GM19468 (cell line): Measurements from ENCODE around the gene TSPOAP1.

Experiments used
- ATAC-seq: cut with Tn5 transposase; IDR thresholded peaks from one replicate; pipeline ENCODE4 v1.9.1; 2021; ENCODE audit warnings: mild to moderate bottlenecking, moderate library complexity, moderate number of reproducible peaks; ENCODE audit not compliant: unreplicated experiment; ENCODE audit errors: extremely low read depth

The TSPOAP1 gene

DNA sequence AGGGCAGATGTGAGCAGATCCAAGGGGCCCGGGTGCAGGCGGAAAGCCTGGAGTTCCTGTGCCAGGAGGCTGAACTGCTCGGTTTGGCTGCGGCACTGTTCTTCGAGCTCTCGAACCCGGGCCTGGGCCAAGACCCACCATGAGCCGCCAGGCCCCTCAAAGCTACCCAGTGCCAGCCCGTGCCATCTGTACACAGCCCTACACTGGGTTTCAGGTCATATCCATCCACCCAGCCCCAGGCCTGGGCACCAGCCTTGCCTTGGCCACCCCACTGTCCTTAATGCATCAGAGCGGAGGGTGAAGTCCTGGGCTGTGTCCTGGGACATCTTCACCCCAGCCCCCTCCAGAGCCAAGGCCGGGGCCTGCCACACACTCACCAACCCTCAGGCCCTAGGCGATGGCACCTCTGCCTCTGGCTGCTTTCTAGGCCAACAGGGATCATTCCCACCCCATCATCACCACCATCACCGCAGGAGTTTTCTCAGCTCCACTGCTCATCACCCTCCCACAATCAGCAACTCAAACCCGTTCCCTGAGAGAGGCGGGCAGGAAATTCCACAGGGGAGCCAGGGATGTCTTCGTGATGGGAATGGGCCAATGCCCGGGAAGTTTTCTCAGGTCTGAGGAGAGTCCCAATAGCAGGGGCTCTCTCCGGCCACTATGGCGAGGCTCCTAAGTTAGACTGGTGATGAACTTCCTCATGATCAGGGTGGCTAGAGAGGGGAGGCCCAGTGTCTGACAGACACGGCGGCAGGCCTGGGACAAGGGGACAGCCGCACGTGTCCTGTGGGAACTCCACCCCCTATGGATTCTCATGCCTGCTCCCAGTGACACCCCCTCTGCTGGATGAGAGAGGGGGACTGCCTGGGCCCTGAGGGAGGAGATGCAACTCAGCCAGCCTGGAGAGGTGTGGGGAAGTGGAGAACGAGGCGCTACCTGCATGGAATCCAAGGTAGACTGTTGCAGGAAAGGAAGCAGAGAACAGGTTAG lies 9.1 kb downstream of the TSPOAP1 start:
- no peak for ATAC-seq

DNA sequence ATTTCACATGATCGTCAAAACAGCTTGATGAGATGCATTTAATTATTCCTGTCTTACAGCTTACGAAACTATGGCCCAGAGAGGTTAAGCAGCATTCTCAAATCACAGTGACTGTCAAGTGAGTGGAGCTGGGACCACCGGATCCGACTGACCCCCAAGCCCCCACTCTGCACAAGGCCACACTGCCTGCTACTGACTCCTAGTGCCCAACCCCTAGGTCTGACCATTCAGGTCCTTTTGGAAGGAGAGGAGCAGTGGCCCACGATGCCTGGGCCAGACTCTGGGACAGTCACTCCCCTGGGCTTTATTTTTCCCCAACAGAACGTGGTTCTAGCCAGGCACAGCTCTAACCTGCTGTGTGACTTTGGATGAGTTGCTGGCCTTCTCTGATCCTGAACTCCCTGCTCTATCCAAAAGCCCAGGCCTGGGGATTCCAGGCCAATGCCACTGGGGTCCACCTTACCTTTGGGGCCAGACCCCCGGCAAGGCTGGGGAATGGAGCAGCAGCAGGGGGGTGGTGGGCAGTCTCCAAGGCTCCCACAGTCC lies 9.9 kb downstream of the TSPOAP1 start:
- ATAC-seq: no peak

DNA sequence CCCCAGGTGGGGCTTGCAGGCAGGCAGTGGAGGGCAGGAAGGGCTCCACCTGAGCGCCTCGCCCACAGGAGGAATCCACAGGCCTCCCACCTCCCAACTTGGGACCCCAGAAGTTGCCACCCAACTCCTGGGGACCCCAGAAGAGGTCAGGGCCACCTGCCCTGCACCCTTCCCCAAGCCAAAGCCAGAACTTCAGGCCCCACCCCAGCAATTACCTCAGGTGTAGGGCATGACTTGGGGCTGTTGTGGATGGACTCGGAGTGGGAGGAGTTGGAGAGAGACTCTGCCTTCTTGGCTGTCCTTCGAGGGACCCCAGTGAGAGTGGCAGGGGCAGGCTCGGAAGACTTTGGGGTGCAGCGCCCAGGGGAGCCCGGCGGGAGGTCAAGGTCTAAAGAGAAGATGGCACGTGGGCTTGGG lies 10.5 kb downstream of the TSPOAP1 start:
- no peak for ATAC-seq

DNA sequence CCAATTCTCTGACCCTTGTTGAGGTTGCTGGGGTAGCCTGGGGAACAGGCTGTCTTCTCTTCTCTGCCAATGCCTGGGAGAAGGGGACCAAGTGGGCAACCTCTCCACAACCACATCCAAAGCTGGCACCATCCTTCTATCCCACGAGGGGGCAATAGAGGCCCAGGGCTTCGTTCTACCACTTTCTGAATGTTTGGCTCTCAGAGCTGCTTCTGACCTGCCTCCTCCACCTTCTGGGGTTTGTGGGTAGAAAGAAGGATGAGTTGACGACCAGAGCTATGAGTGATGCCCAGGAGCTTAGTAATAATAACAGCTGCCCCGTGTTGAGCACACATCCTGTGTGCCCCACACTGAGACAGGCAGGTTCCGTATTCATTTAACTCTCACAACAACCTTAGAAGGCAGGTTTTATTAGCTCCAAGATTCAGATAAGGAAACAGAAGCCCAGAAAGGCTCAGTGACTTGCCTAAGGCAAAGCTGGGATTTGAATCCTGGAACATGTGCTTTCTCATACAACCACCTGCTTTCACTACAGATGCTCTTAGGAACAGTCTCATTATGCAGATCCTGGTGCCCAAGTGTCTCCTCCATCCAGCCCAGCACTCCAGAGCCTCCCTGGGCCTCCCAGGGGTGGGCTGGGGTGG lies 11.1 kb downstream of the TSPOAP1 start:
- ATAC-seq: no peak

DNA sequence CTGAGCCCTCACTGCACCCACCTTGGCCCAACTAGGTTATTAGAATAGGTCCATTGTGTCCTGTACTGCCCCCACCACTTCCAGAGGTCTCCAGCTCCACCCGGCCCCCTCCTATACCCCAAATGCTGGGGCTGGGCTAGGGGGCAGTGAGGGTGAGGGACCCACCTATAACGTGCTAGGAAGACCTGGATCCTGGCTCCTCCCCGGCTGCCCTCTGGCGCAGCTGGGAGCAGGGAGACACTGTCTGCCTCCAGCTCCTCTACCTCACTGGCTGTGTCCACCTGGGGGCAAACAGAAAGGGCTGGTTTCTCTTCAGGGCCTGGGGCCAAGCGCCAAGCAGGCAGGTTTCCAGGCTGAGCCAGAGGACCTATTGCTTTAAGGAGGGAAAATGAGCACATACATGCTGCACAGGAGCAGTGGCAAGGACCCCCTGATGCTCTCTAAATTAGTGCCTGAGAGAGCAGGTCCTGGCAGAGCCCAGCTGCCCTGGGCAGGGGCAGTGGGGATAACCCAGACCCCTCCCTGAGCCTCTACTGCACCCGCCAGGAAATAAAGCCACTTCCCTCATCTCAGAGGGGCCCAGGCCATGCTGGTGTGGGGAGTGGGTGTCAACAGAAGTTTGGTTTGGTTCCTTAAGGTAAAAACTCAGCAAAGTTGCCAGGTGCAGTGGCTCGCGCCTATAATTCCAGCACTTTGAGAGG lies 12.2 kb downstream of the TSPOAP1 start:
- ATAC-seq: no peak

DNA sequence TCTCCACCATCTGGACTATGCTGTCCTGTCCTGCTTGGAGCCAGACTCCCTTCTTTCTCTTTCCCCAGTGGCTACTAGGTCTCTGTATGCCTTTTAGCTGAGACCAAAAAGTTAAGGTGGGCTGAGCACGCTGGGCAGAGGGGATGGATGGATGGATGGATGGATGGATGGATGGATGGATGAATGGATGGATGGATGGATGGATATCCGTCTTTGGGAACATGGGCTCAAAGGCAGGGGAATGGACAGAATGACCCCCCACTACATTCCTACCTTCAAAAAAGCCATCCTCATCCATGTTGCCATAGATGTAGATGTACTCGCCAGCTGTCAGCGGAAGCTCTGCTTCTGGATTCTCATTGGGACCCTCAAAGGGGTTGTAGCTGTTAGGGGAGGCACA lies 12.8 kb downstream of the TSPOAP1 start:
- no peak for ATAC-seq

DNA sequence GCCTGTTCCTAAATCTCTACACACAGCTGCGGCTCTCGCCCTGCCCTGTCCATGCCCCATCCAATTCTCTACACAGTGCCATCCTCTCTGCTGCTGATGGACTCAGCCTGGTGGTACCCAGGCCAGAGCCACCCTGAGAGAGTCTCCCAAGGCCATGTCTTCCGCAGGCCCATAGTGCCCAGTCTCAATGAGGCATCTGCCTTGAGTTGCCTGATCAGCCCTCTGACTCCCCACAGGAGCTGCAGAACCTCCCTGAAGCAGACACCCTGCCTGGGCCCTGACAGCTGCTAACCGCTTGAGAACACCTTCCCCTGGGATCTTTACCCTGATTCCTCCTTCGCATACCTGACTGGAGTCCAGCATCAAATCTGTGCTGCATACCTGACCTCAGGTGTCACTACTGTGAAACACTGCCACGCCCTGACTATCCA lies 13.3 kb downstream of the TSPOAP1 start:
- no peak for ATAC-seq

DNA sequence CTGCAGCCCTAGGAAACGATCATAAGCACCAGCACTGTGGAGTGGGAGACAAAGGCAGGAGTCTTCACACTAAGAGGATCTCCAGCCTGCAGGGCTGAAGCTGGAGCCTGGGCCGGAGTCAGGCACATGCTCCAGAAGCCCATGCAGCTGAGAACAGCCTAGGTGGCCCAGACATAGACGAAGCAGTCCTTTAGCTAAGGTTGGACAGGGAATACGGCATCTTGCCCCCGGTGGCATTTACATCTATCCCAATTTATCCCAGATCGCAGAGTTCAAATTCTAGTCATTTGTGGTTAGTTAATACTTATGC lies 13.9 kb downstream of the TSPOAP1 start:
- no peak for ATAC-seq

DNA sequence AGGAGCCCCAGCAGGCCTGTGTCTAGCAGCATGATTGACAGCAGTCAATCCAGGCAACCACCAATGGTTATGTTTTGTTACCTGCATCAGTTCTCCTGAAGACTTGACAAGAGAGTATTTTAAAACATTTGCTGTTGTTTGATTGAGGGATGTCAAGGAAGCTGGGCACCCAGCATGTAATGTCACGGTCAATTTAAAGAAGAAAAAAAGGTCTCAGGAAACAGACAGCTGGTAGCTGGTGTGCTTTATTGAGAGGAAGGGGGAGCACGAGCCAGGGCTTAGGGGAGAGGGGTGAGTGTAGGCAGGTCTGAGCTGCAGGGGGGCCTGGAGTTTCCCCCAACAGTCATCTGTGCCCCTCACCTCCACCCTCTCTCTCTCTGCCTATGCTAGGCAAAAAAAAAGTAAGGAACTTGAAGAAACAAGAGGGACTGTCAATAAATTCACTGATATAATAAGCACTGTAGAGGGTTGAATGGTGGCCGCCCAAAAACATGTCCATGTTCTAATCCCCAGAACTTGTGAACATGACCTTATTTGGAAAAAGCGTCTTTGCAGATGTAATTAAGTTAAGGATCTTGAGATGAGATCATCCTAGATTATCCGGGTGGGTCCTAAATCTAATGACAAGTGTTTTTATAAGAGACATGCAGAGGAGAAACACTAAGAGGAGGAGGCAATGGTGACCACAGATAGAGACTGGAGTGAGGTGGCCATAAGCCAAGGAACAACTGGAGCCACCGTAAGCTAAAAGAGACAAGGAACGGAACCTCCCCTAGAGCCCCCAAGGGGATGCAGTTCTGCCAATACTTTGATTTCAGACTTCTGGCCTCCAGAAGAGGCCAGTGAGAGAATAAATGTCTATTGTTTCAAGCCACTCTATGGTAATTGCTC lies 14.5 kb downstream of the TSPOAP1 start:
- ATAC-seq: no peak

DNA sequence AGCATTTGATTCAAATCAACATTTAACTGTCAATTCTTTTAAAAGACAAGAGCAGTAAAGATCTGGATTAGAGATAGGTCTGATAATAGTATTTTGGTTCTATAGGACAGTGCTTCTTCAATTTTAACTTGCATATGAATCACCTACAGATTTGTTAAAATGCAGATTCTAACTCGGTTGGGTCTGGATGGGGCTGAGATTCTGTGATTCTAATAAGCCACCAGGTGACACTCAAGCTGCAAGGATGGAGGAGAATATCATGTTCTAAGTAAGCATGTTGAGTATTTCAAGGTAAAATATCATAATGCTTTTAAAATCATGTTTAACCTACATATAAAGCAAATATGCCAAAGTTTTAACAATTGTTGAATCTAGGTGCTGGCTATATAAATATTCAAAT lies 15.8 kb downstream of the TSPOAP1 start:
- no peak for ATAC-seq

DNA sequence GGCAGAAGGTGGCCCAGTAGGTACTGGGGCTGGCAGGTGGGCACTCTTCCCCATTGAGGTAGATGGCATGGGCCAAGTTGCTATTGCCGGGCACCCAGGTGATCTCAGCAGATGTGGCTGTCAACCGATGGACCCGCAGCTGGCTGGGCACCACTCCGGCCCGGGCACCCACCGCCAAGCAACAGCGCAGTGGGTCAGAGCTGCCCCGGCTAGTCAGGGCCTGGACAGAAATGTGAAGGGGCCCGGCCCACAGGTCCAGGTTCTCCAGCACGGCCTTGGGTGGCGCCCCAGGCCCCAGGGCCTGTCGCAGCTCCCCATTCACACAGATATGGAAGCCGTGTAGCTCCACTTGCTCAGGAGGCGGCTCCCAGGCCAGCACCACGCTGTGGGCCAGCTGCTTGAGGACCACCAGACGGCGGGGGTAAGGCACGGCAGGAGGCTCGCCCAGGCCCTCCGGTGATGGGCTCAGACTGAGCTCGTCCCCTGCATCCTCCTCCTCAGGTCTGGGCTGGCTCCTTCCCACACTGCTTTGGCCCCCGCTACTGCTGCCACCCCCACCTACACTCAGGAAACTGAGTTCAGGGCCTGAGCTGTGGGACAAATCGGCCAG lies 16.5 kb downstream of the TSPOAP1 start:
- ATAC-seq: no peak

DNA sequence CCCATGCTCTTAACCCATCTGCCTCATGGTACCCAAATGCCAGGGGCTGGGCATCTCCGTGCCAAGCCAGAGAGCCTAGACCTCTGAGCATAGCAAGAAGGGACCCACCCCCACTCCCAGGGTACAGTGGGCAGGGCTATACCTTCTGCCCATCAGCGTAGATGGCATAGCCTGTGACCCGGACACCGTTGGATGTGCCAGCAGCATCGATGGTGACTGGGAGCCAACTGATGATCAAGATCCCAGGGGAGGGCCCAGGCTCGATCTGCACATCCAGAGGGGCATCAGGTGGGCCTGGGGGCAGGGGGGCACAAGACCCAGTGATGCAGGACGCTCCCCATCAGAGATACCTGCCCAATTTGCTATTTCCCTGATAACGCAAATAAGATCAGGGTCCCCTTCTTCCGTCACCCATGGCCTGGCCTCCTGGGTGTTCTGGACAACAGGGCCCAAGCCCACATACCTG lies 17.1 kb downstream of the TSPOAP1 start:
- ATAC-seq: no peak

DNA sequence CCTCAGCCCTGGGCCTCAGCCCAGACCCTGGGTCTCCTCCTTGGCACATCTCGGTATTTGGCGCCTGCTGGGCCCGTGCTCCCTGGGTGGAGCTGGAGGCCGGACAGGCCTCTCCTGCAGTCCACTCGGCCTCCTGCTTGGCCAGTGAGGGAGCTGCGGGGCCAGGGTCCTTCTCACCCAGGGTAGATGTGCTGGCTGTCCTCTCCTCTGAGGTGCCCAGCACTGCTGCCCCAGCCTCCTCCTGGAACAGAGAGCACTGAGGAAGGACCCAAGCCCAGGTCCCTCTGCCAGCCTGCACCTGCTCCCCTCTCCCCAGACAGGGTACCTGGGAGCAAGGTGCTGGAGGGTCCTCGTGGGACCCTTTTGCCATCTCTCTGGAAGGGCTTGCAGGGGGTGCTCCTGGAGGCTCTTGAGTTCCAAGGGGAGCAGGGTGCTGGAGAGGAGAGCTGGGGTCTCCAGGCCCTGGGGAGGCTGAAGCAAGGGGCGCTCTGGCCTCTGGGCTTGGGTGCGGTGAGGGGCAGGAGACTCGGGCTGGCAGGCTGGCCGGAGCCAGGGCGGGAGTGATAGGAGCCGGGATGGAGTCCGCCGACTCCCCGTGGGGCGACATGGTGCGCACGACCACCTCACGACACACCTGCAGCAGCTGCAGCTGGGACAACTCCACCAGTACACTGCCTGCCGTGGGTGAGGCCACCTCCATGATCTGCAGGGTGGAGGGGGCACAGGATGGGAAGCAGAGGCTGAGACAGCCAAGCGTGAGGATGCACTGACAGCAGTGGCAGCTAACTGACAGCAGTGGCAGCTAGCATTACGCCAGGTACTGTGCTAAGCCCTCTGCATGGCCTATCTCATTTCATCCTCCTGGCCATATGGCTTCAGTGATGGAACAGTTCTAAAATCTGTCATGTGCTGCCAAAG lies 17.8 kb downstream of the TSPOAP1 start:
- no peak for ATAC-seq

DNA sequence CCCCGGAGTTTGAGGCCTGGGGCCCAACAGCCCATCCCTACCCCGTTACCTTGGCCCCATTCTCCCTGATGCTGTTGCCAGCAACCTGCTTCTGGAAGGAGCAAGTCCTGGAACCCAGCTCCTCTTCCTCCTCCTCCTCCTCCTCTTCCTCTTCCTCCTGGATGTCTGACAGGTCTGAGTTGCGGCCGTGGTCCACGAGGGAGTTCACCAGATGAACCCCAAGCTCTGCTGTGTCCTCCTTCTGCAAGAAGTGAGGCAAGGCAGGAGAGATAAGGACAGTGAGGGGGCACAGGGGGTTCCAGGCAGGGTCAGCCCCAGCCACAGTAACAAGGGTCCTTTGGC lies 18.7 kb downstream of the TSPOAP1 start:
- no peak for ATAC-seq

DNA sequence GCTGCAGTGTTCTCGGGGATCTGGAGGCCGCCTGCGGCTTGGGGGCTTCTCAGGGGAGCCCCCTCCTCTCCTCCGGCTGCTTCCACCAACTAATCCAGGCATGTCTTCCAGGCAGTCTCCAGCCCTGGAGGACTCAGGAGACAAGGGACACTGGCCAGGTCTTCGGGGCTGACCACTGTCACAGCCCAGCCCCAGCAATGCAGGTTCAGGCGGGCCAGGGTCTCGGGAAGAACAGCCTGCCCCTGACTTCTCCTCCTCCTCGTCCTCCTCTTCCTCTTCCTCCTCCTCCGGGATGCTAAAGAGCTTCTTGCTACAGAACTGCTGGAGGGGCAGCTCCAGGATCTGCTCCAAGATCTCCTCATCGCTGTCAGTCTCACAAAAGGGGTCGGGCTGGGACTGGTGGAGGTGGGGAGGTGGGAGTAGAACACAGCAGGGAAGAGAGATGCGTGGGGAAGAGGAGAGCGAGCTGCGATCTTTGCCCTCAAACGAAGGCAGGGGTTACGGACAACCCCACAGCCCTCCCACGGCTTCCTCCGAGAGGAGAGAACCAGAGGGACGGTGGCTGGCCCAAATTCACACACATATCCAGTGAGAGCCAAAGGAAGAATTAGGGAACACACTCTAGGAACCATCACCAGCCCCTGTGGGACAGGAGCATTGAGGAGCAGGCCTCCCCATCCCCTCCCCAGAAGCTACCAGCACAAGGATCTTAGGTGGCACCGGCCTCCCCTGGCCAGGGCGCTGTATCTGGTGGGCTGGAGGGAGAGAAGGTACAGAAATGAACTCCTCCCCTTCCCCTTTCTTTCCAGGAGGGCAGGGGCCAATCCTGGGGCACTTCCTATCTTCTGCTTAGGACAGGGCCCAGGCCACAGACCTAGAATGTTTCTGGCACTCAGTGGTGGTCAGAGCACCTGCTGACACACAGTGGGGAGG lies 19.3 kb downstream of the TSPOAP1 start:
- no peak for ATAC-seq

DNA sequence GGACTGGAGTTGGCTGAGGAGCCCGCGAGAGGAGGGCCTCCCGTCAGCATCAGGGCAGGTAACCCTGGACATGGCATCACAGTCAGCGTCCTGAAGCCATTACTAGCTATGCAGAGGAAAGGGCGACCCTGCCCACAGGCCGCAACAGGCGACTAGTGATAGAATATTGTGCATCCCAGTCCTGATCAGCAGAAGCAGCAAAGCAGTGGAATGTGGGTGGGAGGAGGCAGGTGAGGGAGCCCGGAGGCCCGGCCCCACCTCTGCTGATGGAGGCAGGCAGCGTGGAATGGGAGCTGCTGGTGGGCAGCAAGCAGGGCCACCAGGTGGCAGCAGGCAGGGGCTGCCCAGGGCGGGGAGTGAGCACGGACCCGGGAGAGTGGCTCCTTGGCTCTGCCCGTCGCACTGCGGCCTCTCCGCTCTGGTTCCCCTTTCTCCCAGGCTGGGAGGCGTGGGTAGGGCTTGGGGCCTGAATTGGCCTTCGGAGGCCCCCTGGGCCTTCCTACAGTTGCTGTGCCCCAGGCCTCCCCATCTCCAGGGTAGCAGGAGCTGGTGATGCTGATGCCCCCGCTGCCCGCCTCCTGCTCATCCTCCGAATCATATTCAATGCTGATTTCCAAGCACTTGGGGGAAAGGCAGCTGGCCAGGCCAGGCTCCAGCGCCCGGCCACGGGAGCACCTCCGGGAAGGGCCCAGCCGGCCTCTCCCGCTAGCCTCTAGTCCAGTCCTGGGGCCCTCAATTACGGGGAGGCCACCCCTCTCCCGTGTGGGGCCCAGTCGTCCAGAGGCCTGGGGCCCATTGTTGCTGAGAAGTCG lies 20.2 kb downstream of the TSPOAP1 start:
- no peak for ATAC-seq
